Mesenchymal stem cell (in vitro differentiated cells and primary cell): ENCODE data around the gene BMPR1A.
A peak's percentile ranks its signal among the peaks of the same experiment; 100 is the strongest.
"Not testable (repeated sequence)": the region's sequence is repeated elsewhere in the genome, so short reads cannot be mapped to it uniquely, and the experiment has no call there.

Experiments
- DNase-seq: peaks from one replicate; pipeline ENCODE4 v3.0.0-alpha.2; 2013
- H2AFZ ChIP-seq: one replicate; pipeline ENCODE4 v1.6.1; 2013; ENCODE audit warnings: low read depth, mild to moderate bottlenecking, control low read depth, inconsistent platforms, low read length, moderate library complexity
- H2AK5ac ChIP-seq: 2 replicates; pipeline ENCODE4 v1.6.1; 2013; ENCODE audit warnings: low read length, moderate library complexity, mild to moderate bottlenecking, inconsistent platforms; ENCODE audit not compliant: severe bottlenecking
- H2BK120ac ChIP-seq: one replicate; pipeline ENCODE4 v1.6.1; 2013; ENCODE audit warnings: low read depth, mild to moderate bottlenecking, inconsistent platforms, low read length, moderate library complexity
- H2BK12ac ChIP-seq, 2 experiments: one replicate each; pipeline ENCODE4 v1.6.1; 2013; ENCODE audit warnings: inconsistent platforms in 2 of 2, low read length in 2 of 2, mild to moderate bottlenecking in 2 of 2, moderate library complexity in 2 of 2, control low read depth in 1 of 2
- H2BK15ac ChIP-seq: one replicate; pipeline ENCODE4 v1.6.1; 2013; ENCODE audit warnings: mild to moderate bottlenecking, low read depth, inconsistent platforms; ENCODE audit not compliant: poor library complexity, severe bottlenecking
- H2BK5ac ChIP-seq: 2 replicates; pipeline ENCODE4 v1.6.1; 2013; ENCODE audit warnings: low read depth, mild to moderate bottlenecking, low read length, control low read depth, inconsistent platforms; ENCODE audit not compliant: poor library complexity, severe bottlenecking
- H3K14ac ChIP-seq, 2 experiments: one replicate each; pipeline ENCODE4 v1.6.1; 2013; ENCODE audit warnings: inconsistent platforms in 2 of 2, low read length in 2 of 2, control low read depth in 1 of 2, mild to moderate bottlenecking in 1 of 2, moderate library complexity in 1 of 2
- H3K18ac ChIP-seq, 2 experiments: one replicate each; pipeline ENCODE4 v1.6.1; 2013; ENCODE audit warnings: inconsistent platforms in 2 of 2, low read length in 2 of 2, control low read depth in 1 of 2, low read depth in 1 of 2, mild to moderate bottlenecking in 1 of 2
- H3K23ac ChIP-seq, 2 experiments: one replicate each; pipeline ENCODE4 v1.6.1; 2013; ENCODE audit warnings: inconsistent platforms in 2 of 2, low read length in 2 of 2, mild to moderate bottlenecking in 2 of 2, moderate library complexity in 2 of 2, control low read depth in 1 of 2
- H3K27ac ChIP-seq: 2 replicates; pipeline ENCODE4 v1.5.1; 2013; ENCODE audit warnings: mild to moderate bottlenecking, moderate library complexity, low read length, control low read depth, inconsistent platforms; ENCODE audit not compliant: poor library complexity, severe bottlenecking
- H3K27me3 ChIP-seq, 2 experiments: 2 replicates each; pipeline versions ENCODE4 v1.6.1 to v1.7.0; 2013; ENCODE audit warnings: low read length in 2 of 2, mild to moderate bottlenecking in 2 of 2, moderate library complexity in 2 of 2, control low read depth in 1 of 2, inconsistent platforms in 1 of 2; ENCODE audit not compliant: control insufficient read depth in 1 of 2, insufficient read depth in 1 of 2
- H3K36me3 ChIP-seq, 2 experiments: 2 replicates each; pipeline versions ENCODE4 v1.6.1 to v1.7.0; 2013; ENCODE audit warnings: low read length in 2 of 2, control low read depth in 1 of 2, inconsistent platforms in 1 of 2, low read depth in 1 of 2, mild to moderate bottlenecking in 1 of 2; ENCODE audit not compliant: insufficient read depth in 2 of 2, control insufficient read depth in 1 of 2
- H3K4ac ChIP-seq, 2 experiments: one replicate each; pipeline ENCODE4 v1.6.1; 2013; ENCODE audit warnings: inconsistent platforms in 2 of 2, low read length in 2 of 2, mild to moderate bottlenecking in 2 of 2, moderate library complexity in 2 of 2, control low read depth in 1 of 2, low read depth in 1 of 2
- H3K4me1 ChIP-seq: 2 replicates; pipeline ENCODE4 v1.6.1; 2013; ENCODE audit warnings: low read depth, low read length, control low read depth; ENCODE audit not compliant: control insufficient read depth, insufficient read depth
- H3K4me2 ChIP-seq: 2 replicates; pipeline ENCODE4 v1.6.1; 2013; ENCODE audit warnings: low read length, mild to moderate bottlenecking, inconsistent platforms; ENCODE audit not compliant: poor library complexity, severe bottlenecking
- H3K4me3 ChIP-seq, 2 experiments: 2 replicates each; pipeline versions ENCODE4 v1.5.1 to v1.7.0; 2013; ENCODE audit warnings: low read length in 2 of 2, mild to moderate bottlenecking in 2 of 2, control low read depth in 1 of 2, low read depth in 1 of 2; ENCODE audit not compliant: insufficient read depth in 1 of 2
- H3K79me1 ChIP-seq: replicated peaks from 2 replicates; pipeline ENCODE4 v1.6.1; 2013; ENCODE audit warnings: mild to moderate bottlenecking, control low read depth, low read length, inconsistent platforms; ENCODE audit not compliant: poor library complexity, severe bottlenecking
- H3K9ac ChIP-seq: 2 replicates; pipeline ENCODE4 v1.7.0; 2013; ENCODE audit warnings: mild to moderate bottlenecking, low read length, moderate library complexity
- H3K9me3 ChIP-seq: 2 replicates; pipeline ENCODE4 v1.7.0; 2013; ENCODE audit warnings: mild to moderate bottlenecking, low read length; ENCODE audit not compliant: control insufficient read depth
- H4K8ac ChIP-seq: one replicate; pipeline ENCODE4 v1.6.1; 2013; ENCODE audit warnings: inconsistent platforms, mild to moderate bottlenecking, low read length, moderate library complexity
- H4K91ac ChIP-seq: one replicate; pipeline ENCODE4 v1.6.1; 2013; ENCODE audit warnings: mild to moderate bottlenecking, low read length, inconsistent platforms
- WGBS: methylation state at CpG from one replicate; pipeline ENCODE4 v1.1.7; 2013; ENCODE audit warnings: mixed read lengths; 5-methylcytosine and 5-hydroxymethylcytosine counted together

The BMPR1A gene

GRCh38 chr10:86946213-86947155 lies 190.1 kb downstream of the BMPR1A start:
- H3K79me1 ChIP-seq = no peaks in the 10 kb centered on the region
- H2AFZ ChIP-seq = no peak overlapping the region
- no peak overlapping the region for H2BK120ac ChIP-seq
- no peaks in the 10 kb centered on the region for H3K9me3 ChIP-seq
- no peak overlapping the region for H2AK5ac ChIP-seq
- no peak overlapping the region for H3K23ac ChIP-seq
- H3K4ac ChIP-seq = no peak overlapping the region
- peaks cover 4% of the 10 kb centered on the region for H3K4me1 ChIP-seq
- H3K18ac ChIP-seq = no peak overlapping the region
- H3K4me2 ChIP-seq = no peak overlapping the region
- H3K9ac ChIP-seq = peak overlapping the region; percentile 45
- H2BK15ac ChIP-seq = no peak overlapping the region
- H3K4me3 ChIP-seq = peak overlapping the region in 1 of 2 experiments; percentile 26
- H4K8ac ChIP-seq = no peak overlapping the region
- peaks cover 0 to 4% of the 10 kb centered on the region in 2 experiments for H3K36me3 ChIP-seq
- H3K27me3 ChIP-seq = peaks cover 0 to 8% of the 10 kb centered on the region in 2 experiments
- WGBS = 94% methylated on average over 13 of the region's 13 CpGs
- H4K91ac ChIP-seq = no peak overlapping the region
- DNase-seq = no peak
- H3K14ac ChIP-seq = no peak overlapping the region
- no peak overlapping the region for H3K27ac ChIP-seq
- no peak overlapping the region for H2BK12ac ChIP-seq
- H2BK5ac ChIP-seq = no peak overlapping the region

DNA sequence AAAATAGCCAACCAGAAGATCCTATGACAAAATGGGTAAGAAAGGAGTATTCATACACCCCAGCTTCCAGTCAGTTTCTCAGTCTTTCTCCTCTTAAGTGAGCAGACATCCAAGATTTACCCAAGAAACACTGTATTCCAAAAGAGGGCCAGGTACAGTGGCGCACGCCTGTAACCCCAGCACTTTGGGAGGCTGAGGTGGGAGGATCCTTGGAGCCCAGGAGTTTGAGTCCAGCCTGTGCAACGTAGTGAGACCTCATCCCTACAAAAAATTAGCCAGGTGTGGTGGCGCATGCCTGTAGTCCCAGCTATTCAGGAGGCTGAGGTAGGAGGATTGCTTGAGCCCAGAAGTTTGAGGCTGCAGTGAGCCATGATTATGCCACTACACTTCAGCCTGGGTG lies 191.4 kb downstream of the BMPR1A start:
- H2BK5ac ChIP-seq, H4K91ac ChIP-seq, H3K9me3 ChIP-seq, H3K4me1 ChIP-seq, H3K27me3 ChIP-seq, H2BK12ac ChIP-seq, H3K18ac ChIP-seq, H3K4ac ChIP-seq, H3K23ac ChIP-seq, H3K4me2 ChIP-seq, H2BK15ac ChIP-seq, H2BK120ac ChIP-seq, H3K79me1 ChIP-seq, H3K4me3 ChIP-seq, H3K9ac ChIP-seq, H3K27ac ChIP-seq, H3K36me3 ChIP-seq, H3K14ac ChIP-seq, DNase-seq, H4K8ac ChIP-seq, H2AFZ ChIP-seq, H2AK5ac ChIP-seq: not testable (repeated sequence)
- 87% methylated on average over 3 of the region's 4 CpGs for WGBS

GRCh38 chr10:86950349-86950748 lies 193.9 kb downstream of the BMPR1A start:
- Histone ChIP-seq H2AFZ (no peak overlapping the region), H3K4me3 (no peak overlapping the region), H3K27me3 (peaks cover 0 to 8% of the 10 kb centered on the region in 2 experiments), H3K36me3 (no peaks in the 10 kb centered on the region), H3K14ac (no peak overlapping the region), H3K9ac (no peak overlapping the region), H3K23ac (no peak overlapping the region), H2BK15ac (no peak overlapping the region), H2AK5ac (no peak overlapping the region), H2BK12ac (no peak overlapping the region), H3K4ac (no peak overlapping the region), H3K18ac (no peak overlapping the region), H4K8ac (no peak overlapping the region), H3K27ac (no peak overlapping the region), H2BK120ac (no peak overlapping the region), H3K79me1 (no peaks in the 10 kb centered on the region), H3K4me2 (no peak overlapping the region), H4K91ac (no peak overlapping the region), H2BK5ac (no peak overlapping the region), H3K9me3 (no peaks in the 10 kb centered on the region), H3K4me1 (peaks cover 13% of the 10 kb centered on the region)
- 80% methylated on average over 1 of the region's 1 CpG for WGBS
- no peak for DNase-seq

DNA sequence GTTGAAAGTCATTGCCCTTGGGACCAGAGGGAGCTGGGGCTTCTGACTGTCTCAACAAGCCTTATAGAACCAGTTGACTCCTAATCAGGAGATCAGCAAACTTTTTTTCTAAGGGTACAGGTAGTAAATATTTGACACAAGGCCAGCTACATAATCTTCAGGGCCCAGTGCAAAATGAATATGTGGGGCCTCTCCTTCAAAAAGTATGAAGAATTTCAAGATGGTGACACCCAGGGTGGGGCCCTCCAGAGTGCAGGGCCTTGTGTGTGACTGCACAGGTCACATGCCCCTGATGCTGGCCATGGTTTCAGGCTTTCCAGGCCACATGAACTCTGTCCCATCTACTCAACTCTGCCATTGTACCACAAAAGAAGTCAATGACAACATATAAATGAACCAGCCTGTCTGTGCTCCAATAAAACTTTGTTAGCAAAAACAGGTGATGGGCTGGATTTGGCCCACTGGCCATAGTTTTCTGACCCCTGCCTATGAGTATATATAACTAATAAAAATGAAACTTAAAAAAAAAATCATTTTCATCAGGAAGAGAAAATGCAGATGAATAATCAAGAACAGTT lies 194.9 kb downstream of the BMPR1A start:
- no peak overlapping the region for H4K91ac ChIP-seq
- H3K27me3 ChIP-seq = peaks cover 0 to 8% of the 10 kb centered on the region in 2 experiments
- H2AFZ ChIP-seq = no peak overlapping the region
- no peaks in the 10 kb centered on the region for H3K36me3 ChIP-seq
- no peak overlapping the region for H3K4me3 ChIP-seq
- H2BK12ac ChIP-seq = no peak overlapping the region
- no peak overlapping the region for H4K8ac ChIP-seq
- H3K18ac ChIP-seq = no peak overlapping the region
- no peak overlapping the region for H3K23ac ChIP-seq
- H3K4me1 ChIP-seq = peaks cover 11% of the 10 kb centered on the region
- H2AK5ac ChIP-seq = no peak overlapping the region
- H3K79me1 ChIP-seq = no peaks in the 10 kb centered on the region
- no peak overlapping the region for H2BK120ac ChIP-seq
- no peak overlapping the region for H3K27ac ChIP-seq
- no peak overlapping the region for H3K4ac ChIP-seq
- H3K4me2 ChIP-seq = no peak overlapping the region
- DNase-seq = no peak
- H2BK5ac ChIP-seq = no peak overlapping the region
- no peak overlapping the region for H2BK15ac ChIP-seq
- no peaks in the 10 kb centered on the region for H3K9me3 ChIP-seq
- H3K9ac ChIP-seq = no peak overlapping the region
- no peak overlapping the region for H3K14ac ChIP-seq
